Breast epithelium (tissue), 4 donors: ENCODE results near the gene REXO1. TPM values are rescaled to one million over a fixed set of nuclear protein-coding genes. Genes with fewer than 3 reads are reported as not detected.

Source experiments
- DNase-seq, 2 donors: peaks; one replicate each; pipeline ENCODE4 v3.0.0-alpha.2; 2019; ENCODE audit warnings: low spot score in 2 of 2
- H3K27ac ChIP-seq, 2 donors: fragments of 200-600 bp; sonication (generic) in 1 of 2; one replicate each; pipeline ENCODE4 v1.5.1; 2016 to 2019; ENCODE audit warnings: mild to moderate bottlenecking in 1 of 2
- H3K27me3 ChIP-seq, 2 donors: fragments of 200-600 bp; sonication (generic) in 1 of 2; one replicate each; pipeline versions ENCODE4 v1.5.1 to v1.6.0; 2017 to 2019; ENCODE audit warnings: control low read depth in 1 of 2, mild to moderate bottlenecking in 1 of 2
- H3K36me3 ChIP-seq: fragments of 200-600 bp; one replicate; pipeline ENCODE4 v1.5.1; 2019
- H3K4me1 ChIP-seq, 2 donors: fragments of 200-600 bp; sonication (generic); one replicate each; pipeline ENCODE4 v1.5.1; 2016 to 2019; ENCODE audit warnings: control low read depth in 1 of 2
- H3K4me3 ChIP-seq, 3 donors: fragments of 200-600 bp; sonication (generic); 1 replicate in 2 of 3; 2 replicates in 1 of 3; pipeline ENCODE4 v1.5.1; 2016 to 2019; ENCODE audit warnings: mild to moderate bottlenecking in 3 of 3, moderate library complexity in 2 of 3
- H3K9me3 ChIP-seq, 2 donors: fragments of 200-600 bp; sonication (generic) in 1 of 2; one replicate each; pipeline ENCODE4 v1.5.1; 2016 to 2019; ENCODE audit warnings: control low read depth in 1 of 2
- POLR2A ChIP-seq: fragments of 450-650 bp; IDR thresholded peaks from one replicate; pipeline ENCODE4 v1.6.1; 2016; ENCODE audit warnings: antibody characterized with exemption, mild to moderate bottlenecking, moderate library complexity
- POLR2AphosphoS5 ChIP-seq, 3 donors: sonication (generic); formaldehyde crosslinking; IDR thresholded peaks; one replicate each; pipeline ENCODE4 v1.6.1; 2017; ENCODE audit warnings: antibody characterized with exemption in 3 of 3
- intact Hi-C: fragments of 100-400 bp; cut with DNase I; formaldehyde crosslinking; loops from one replicate; pipeline ENCODE4 v1.15.1; 2023; ENCODE audit warnings: low total_unique reads
- total RNA-seq, 3 donors: library from RNA; depleted of rRNA; stranded (reverse); fragments of >200 nt; gene quantifications; one replicate each; pipeline ENCODE4 v1.1.0, GENCODE V29; 2016
- TF ChIP-seq, protein P1 (sequence below), 3 donors: fragments of 450-650 bp; IDR thresholded peaks; one replicate each; pipeline ENCODE4 v1.5.1; 2016 to 2017; ENCODE audit warnings: antibody characterized with exemption in 3 of 3, mild to moderate bottlenecking in 3 of 3, moderate library complexity in 3 of 3

REXO1 gene
- total RNA-seq, 3 donors from 2014 or later, result 10.4 to 25.2 (median 19.7) TPM

DNA sequence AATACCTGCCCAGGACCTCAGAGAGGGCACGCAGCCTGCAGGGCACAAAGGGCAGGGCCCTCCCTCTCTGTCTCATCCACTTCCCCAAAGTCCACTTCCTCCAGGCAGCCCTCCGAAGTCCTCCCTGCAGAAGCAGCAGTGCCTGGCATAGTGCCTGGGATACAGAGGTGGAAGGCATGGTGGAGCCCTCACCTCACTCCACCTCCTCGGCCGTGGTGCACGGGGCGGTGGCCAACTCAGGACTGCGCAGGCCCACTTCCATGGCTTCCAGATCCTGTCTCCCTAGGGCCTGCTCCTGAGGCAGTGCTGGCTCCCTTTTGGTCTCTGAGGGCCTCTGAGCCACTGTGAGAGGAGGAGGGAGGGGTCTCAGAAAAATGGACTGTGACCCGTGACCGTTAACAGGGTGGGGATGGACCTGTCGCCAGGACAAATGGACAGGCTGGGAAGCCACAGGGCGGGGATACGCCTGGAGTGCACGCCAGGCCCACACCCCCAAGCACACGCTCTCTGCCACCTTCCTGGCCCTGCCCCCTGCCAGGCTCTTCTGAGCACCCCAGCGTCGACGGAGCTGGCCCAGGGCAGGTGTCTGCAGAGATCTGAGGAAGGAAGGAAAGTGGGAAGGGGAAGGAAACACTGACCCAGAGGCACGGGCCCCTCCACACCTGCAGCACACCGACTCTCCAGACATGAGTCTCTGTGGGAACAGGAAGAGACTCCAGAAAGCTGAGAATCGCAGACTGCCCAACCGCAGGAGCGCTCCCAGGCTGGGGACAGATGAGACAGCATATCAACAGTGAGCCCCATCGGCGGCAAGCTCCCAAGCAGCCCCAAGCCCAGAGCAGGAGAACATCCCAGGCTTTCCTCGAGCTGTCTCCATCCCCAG lies 8.4 kb downstream of the REXO1 start:
- intact Hi-C loops, result no loop called here
- no peak for DNase-seq
- H3K4me1 ChIP-seq, result peaks cover 26% of the 10 kb centered on the region in 2 donors

GRCh38 chr19:1837625-1838105 lies 10.6 kb downstream of the REXO1 start:
- Histone ChIP-seq H3K4me3 (peak overlapping the region in 1 of 3 donors; percentile 46), H3K4me1 (peaks cover 4 to 15% of the 10 kb centered on the region in 2 donors), H3K27me3 (no peaks in the 10 kb centered on the region), H3K36me3 (no peaks in the 10 kb centered on the region), H3K9me3 (no peaks in the 10 kb centered on the region), H3K27ac (no peak overlapping the region)
- intact Hi-C loops, result no loop called here
- no peak for TF ChIP-seq POLR2A
- TF ChIP-seq, protein P1, sequence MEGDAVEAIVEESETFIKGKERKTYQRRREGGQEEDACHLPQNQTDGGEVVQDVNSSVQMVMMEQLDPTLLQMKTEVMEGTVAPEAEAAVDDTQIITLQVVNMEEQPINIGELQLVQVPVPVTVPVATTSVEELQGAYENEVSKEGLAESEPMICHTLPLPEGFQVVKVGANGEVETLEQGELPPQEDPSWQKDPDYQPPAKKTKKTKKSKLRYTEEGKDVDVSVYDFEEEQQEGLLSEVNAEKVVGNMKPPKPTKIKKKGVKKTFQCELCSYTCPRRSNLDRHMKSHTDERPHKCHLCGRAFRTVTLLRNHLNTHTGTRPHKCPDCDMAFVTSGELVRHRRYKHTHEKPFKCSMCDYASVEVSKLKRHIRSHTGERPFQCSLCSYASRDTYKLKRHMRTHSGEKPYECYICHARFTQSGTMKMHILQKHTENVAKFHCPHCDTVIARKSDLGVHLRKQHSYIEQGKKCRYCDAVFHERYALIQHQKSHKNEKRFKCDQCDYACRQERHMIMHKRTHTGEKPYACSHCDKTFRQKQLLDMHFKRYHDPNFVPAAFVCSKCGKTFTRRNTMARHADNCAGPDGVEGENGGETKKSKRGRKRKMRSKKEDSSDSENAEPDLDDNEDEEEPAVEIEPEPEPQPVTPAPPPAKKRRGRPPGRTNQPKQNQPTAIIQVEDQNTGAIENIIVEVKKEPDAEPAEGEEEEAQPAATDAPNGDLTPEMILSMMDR (IDR thresholded peaks at IDR 0.05), result peak; percentile 51 to 60 (median 59)
- no peak for TF ChIP-seq POLR2AphosphoS5 (IDR thresholded peaks at IDR 0.05)
- DNase-seq, result no peak

More for the DNA sequence above, 8.4 kb downstream of the REXO1 start:
- TF ChIP-seq POLR2A (no peak), POLR2AphosphoS5 (IDR thresholded peaks at IDR 0.05) (no peak)
- TF ChIP-seq, protein P1 (IDR thresholded peaks at IDR 0.05), result no peak
- Histone ChIP-seq H3K27ac (peak overlapping the region in 1 of 2 donors; percentile 77), H3K4me3 (peak overlapping the region in 1 of 3 donors; percentile 54), H3K9me3 (no peaks in the 10 kb centered on the region), H3K27me3 (no peaks in the 10 kb centered on the region), H3K36me3 (no peaks in the 10 kb centered on the region)

DNA sequence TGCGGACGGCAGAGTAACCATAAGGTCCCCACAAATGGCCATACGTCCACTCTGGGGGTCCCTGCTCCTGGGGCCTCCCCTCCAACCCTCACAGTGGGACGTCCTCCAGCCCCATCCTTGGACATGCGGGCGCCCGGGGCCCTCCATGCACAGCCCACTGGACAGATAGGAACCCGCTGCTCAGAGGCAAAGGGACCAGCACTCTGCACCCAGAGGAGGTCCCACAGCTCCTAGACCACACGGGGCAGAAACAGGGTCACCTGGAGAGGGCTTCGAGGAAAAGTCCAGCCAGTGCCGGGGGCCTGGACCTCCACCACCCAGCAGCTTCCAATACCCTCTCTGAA lies 11.1 kb downstream of the REXO1 start:
- peaks cover 4 to 11% of the 10 kb centered on the region in 2 donors for H3K4me1 ChIP-seq
- no peak overlapping the region for H3K27ac ChIP-seq
- no peaks in the 10 kb centered on the region for H3K36me3 ChIP-seq
- peak overlapping the region in 1 of 3 donors; percentile 46 for H3K4me3 ChIP-seq
- no peaks in the 10 kb centered on the region for H3K9me3 ChIP-seq
- no peak for DNase-seq
- TF ChIP-seq POLR2A (no peak), POLR2AphosphoS5 (IDR thresholded peaks at IDR 0.05) (no peak)
- TF ChIP-seq, protein P1 (IDR thresholded peaks at IDR 0.05), result no peak
- H3K27me3 ChIP-seq, result no peaks in the 10 kb centered on the region
- intact Hi-C loops, result no loop called here

DNA sequence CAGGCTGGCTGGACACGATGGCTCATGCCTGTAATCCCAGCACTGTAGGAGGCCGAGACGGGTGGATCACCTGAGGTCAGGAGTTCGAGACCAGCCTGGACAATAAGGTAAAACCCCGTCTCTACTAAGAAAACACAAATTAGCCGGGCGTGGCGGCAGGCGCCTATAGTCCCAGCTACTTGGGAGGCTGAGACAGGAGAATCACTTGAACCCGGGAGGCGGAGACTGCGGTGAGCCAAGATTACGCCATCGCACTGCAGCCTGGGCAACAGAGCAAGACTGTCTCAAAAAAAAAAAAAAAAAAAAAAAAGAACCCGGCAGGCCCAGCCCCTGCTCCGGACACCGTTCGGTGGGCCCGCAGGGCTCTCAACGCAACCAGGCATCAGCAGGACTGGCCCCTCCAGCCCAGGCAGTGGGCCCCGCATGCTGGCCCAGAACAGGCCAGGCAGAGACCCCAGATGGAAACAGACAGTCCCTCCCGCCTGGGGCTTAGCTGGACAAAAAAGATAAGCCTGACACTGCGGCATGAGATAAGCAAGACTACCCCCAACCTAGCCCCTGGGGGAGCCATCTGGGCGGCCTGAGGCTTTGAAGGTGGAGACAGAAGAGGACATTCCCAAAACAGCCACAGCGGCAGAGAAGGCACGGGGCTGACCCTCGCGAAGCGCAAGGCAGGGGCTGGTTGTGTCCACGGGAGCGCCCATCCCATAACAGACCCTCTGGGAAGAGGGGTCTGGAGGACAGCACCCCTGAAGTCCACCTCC lies 11.6 kb downstream of the REXO1 start:
- no peak overlapping the region for H3K4me3 ChIP-seq
- H3K4me1 ChIP-seq, result peaks cover 4 to 8% of the 10 kb centered on the region in 2 donors
- DNase-seq, result no peak
- H3K36me3 ChIP-seq, result no peaks in the 10 kb centered on the region
- no peaks in the 10 kb centered on the region for H3K9me3 ChIP-seq
- intact Hi-C loops, result no loop called here
- TF ChIP-seq POLR2AphosphoS5 (IDR thresholded peaks at IDR 0.05), result no peak
- no peak for TF ChIP-seq POLR2A
- TF ChIP-seq, protein P1 (IDR thresholded peaks at IDR 0.05), result no peak
- no peaks in the 10 kb centered on the region for H3K27me3 ChIP-seq
- no peak overlapping the region for H3K27ac ChIP-seq
